ENCODE measurements around the gene DDIT3. TPM values are rescaled to one million over a fixed set of nuclear protein-coding genes. Genes with fewer than 3 reads are reported as not detected.

Gene DDIT3
- total RNA-seq, 1 donor from 2014 or later = 17.7 TPM

DNA sequence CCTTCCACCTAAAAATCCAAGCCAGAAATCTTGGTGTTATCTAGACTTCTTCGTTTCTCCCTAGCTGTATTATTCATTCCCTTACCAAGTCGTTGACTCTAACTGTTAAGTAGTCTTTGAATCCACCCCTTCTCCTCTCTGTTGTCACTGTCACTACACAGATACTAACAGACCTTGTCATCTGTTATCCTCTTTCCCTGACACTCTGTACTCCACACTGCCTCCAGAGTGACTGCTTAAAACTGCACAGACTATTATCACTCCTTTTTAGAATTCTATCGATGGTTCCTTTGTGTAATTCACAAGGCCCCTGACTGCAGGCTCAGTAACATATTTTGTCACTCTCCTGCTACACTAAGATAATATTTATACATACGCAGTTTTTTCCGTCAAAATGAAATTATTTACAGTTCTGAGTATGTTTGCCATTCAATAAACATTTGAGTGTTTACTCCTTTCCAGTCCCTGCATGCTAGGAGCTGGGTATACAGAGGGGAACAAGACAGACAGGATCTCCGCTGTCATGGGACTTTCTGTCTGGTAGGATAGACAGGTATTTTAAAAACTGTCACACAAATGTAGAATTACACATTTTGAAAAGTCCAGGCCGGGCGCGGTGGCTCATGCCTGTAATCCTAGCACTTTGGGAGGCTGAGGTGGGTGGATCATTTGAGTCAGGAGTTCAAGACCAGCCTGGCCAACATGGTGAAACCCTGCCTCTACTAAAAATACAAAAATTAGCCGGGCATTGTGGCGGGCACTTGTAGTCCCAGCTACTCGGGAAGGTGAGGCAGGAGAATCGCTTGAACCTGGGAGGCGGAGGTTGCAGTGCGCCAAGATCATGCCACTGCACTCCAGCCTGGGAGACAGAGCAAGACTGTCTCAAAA, 28.7 kb downstream of the DDIT3 start:
- H3K27me3 Mint-ChIP-seq = no peaks in the 10 kb centered on the region
- TF ChIP-seq, protein P1, sequence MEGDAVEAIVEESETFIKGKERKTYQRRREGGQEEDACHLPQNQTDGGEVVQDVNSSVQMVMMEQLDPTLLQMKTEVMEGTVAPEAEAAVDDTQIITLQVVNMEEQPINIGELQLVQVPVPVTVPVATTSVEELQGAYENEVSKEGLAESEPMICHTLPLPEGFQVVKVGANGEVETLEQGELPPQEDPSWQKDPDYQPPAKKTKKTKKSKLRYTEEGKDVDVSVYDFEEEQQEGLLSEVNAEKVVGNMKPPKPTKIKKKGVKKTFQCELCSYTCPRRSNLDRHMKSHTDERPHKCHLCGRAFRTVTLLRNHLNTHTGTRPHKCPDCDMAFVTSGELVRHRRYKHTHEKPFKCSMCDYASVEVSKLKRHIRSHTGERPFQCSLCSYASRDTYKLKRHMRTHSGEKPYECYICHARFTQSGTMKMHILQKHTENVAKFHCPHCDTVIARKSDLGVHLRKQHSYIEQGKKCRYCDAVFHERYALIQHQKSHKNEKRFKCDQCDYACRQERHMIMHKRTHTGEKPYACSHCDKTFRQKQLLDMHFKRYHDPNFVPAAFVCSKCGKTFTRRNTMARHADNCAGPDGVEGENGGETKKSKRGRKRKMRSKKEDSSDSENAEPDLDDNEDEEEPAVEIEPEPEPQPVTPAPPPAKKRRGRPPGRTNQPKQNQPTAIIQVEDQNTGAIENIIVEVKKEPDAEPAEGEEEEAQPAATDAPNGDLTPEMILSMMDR (conservative IDR thresholded peaks at IDR 0.05) = peak; percentile 44
- H3K27ac Mint-ChIP-seq = peak overlapping the region; percentile 58
- H3K9me3 Mint-ChIP-seq = no peaks in the 10 kb centered on the region
- DNase-seq (ENCODE audit: extremely low spot score, unreplicated experiment) = no peak
- H3K4me1 Mint-ChIP-seq (ENCODE audit: unreplicated experiment) = peaks cover 13% of the 10 kb centered on the region
- H3K4me3 Mint-ChIP-seq = peak overlapping the region; percentile 59
- peaks cover 24% of the 10 kb centered on the region for H3K36me3 Mint-ChIP-seq

DNA sequence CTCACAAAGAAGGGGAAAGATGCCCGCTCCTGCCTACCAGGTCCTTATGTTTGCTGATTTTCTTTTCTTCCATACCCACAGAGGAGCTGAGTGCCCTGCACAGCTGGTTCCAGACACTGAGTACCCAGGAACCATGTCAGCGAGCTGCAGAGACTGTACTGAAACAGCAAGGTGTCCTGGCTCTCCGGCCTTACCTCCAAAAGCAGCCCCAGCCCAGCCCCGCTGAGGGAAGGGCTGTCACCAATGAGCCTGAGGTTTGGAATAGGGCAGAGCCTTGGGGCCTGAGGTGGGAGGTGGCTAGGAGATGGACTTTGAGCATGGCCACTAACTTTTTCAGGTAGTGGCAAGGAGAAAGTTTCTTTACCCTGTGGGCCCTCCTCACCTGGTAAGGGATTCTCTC, 30.2 kb downstream of the DDIT3 start:
- H3K27ac Mint-ChIP-seq = no peak overlapping the region
- H3K4me3 Mint-ChIP-seq = no peak overlapping the region
- H3K4me1 Mint-ChIP-seq (ENCODE audit: unreplicated experiment) = peaks cover 13% of the 10 kb centered on the region
- H3K27me3 Mint-ChIP-seq = no peaks in the 10 kb centered on the region
- peaks cover 24% of the 10 kb centered on the region for H3K36me3 Mint-ChIP-seq
- DNase-seq (ENCODE audit: extremely low spot score, unreplicated experiment) = no peak
- no peaks in the 10 kb centered on the region for H3K9me3 Mint-ChIP-seq
- TF ChIP-seq, protein P1 (conservative IDR thresholded peaks at IDR 0.05) = no peak

DNA sequence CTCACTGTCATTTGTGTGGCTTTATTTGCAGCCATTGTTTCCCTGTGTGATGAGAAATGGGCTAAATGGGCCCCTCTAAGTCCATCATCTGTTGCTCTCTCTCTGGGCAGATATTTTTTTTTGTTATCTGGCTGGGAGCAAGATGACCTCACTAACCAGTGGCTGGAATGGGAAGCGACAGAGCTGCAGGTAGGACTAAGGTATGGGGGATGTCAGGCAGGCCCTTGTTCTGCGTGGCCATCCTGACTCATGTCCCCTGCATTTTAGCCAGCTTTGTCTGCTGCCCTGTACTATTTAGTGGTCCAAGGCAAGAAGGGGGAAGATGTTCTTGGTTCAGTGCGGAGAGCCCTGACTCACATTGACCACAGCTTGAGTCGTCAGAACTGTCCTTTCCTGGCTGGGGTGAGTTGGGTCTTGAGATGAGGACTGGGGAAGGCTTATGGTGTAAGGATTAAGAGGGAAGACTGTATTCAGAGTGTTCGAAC, 31.1 kb downstream of the DDIT3 start:
- Mint-ChIP-seq H3K4me3 (peak overlapping the region; percentile 100), H3K36me3 (peaks cover 24% of the 10 kb centered on the region), H3K27me3 (no peaks in the 10 kb centered on the region), H3K27ac (peak overlapping the region; percentile 92), H3K4me1 (ENCODE audit: unreplicated experiment) (peaks cover 13% of the 10 kb centered on the region), H3K9me3 (no peaks in the 10 kb centered on the region)
- TF ChIP-seq, protein P1 (conservative IDR thresholded peaks at IDR 0.05) = no peak
- no peak for DNase-seq (ENCODE audit: extremely low spot score, unreplicated experiment)

DNA sequence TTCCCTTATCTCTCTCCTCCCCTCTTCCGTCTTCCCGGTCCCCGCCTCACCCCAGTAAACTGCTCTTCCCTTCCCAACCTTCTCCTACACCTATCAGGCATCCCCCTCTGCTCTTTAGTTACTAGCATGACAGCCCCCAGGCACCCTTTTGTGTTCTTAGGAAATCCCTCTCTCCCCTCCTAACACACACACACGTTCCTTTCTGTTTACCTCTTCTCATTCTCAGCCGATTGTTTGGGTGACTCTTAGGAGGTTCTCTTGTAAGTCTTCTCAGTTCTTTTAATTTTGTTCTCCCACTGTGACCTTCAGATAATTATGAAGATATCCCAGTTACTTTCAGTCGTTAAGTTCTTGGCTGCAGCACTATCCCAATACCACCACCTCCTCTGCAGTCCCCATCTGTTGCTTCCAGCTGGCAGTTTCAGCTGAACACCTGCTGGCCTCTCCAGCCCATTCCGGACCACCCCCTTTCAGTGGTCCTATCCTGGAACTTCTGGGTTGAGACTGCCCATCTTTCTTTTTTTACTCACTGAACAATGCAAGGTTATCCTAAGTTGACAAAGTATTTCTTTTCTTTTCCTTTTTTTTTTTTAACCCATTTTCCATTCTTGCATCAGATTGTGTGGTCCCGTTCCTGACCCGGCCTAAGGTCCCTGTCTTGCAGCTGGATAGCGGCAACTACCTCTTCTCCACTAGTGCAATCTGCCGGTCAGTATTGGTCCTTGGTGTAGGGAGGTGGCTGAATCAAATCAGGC, 31.7 kb downstream of the DDIT3 start:
- TF ChIP-seq, protein P1 (conservative IDR thresholded peaks at IDR 0.05) = no peak
- Mint-ChIP-seq H3K36me3 (peaks cover 24% of the 10 kb centered on the region), H3K27me3 (no peaks in the 10 kb centered on the region), H3K27ac (peak overlapping the region; percentile 92), H3K9me3 (no peaks in the 10 kb centered on the region), H3K4me1 (ENCODE audit: unreplicated experiment) (peaks cover 13% of the 10 kb centered on the region), H3K4me3 (peak overlapping the region; percentile 100)
- DNase-seq (ENCODE audit: extremely low spot score, unreplicated experiment) = no peak

DNA sequence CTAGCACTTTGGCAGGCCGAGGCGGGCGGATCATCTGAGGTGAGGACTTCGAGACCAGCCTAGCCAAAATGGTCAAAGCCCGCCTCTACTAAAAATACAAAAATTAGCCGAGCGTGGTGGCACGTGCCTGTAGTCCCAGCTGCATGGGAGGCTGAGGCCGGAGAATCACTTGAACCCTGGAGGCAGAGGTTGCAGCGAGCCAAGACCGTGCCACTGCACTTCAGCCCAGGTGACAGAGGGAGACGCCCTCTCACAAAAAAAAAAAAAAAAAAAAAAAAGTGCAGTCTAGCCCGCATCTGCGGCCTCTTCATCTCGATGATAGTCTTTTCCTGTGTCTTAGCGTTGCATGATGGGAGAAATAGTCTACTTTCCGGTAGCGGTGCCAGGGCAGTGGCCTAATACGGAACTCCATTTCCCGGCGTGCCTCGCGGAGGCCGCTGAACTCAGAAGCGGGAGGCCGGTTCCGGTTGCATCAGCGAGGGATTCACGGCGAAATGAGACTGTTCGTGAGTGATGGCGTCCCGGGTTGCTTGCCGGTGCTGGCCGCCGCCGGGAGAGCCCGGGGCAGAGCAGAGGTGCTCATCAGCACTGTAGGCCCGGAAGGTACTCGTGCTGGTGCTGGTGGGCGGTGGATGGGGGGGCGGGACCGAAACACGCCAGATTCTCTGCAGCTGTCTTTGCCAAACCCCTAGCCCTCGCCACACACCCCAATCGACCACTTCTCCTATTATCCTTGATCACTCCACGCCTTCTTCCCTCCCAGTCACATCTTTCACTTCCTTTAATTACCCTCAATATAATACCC, 32.5 kb downstream of the DDIT3 start, which contains the start of gene MARS1:
Gene MARS1, plus strand, starts transcription at position 472 of the 805 bp plus-strand sequence. Its CDS starts 23 bp downstream, at position 495.
- TF ChIP-seq, protein P1 (conservative IDR thresholded peaks at IDR 0.05) = no peak
- peaks cover 21% of the 10 kb centered on the region for H3K36me3 Mint-ChIP-seq
- DNase-seq (ENCODE audit: extremely low spot score, unreplicated experiment) = peak; percentile 90
- H3K4me1 Mint-ChIP-seq (ENCODE audit: unreplicated experiment) = peaks cover 20% of the 10 kb centered on the region
- H3K4me3 Mint-ChIP-seq = peak within 1 kb of the TSS; percentile 100
- peak within 1 kb of the TSS; percentile 92 for H3K27ac Mint-ChIP-seq
- H3K27me3 Mint-ChIP-seq = peaks cover 6% of the 10 kb centered on the region
- no peaks in the 10 kb centered on the region for H3K9me3 Mint-ChIP-seq
